Measurements from ENCODE around the gene SLC26A9. TPM values are rescaled to one million over a fixed set of nuclear protein-coding genes. Genes with fewer than 3 reads are reported as not detected.
"Not testable (repeated sequence)": the region's sequence is repeated elsewhere in the genome, so short reads cannot be mapped to it uniquely, and the experiment has no call there.

Gene SLC26A9
- total RNA-seq, 1 donor from 2014 or later = not detected

DNA sequence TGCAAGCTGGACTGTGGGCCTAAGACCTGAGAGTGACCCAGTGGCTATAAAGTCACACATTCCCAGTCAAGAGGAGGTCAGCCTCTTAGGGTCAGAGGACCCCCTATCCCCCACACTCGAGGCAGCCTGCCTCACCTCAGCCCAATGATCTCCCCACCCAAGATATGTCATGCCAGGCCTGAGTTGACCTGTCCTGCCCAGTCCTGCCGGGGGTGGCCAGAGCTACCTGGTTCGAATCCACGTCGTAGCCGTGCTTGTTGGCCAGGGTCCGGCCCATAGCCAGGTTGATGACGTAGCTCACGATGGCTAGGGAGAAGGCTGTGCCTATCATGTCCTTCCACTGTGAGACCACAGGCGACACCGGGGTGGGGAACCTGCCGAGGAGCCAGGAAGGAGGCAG is 15.6 kb downstream of the SLC26A9 start:
- DNase-seq (ENCODE audit: low read depth) = no peak

DNA sequence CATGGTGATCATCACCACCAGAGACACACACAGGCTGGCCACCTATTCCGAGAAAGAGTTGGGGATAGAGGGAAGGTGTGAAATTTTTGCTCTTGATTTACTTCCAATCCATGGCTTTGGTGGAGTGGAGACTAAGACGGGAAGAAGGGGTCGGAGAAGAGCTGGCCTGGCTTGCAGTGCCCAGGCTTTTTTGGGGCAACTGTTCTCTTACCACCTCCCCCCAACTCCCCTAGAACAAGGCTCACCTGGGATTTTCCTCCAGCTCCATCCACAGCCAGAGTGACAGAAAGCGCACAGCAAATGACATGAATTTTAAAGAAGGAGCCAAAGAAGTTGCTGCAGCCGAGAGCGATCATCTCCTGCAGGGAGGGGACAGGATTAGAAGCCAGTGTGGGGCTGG is 16.0 kb downstream of the SLC26A9 start:
- DNase-seq (ENCODE audit: low read depth) = no peak

DNA sequence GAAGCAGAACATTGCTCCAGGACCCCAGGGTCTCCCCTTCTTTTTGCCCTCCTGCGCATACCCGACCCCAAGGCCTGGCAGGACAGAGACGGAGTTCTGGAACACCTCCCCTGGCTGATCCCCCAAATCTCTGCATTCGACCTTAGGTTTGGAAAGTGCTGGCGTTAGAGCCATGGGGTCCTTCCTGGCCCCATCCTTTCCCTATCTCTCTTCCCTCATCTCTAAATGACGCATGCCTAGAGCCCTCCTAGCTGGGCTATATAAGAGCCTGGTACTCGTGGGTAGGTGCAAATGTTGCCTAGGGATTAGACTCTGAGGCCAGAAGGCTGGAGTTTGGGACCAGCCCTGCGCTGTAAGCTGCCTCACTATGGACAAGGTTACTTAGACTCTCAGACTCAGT is 16.6 kb downstream of the SLC26A9 start:
- DNase-seq (ENCODE audit: low read depth) = no peak

DNA sequence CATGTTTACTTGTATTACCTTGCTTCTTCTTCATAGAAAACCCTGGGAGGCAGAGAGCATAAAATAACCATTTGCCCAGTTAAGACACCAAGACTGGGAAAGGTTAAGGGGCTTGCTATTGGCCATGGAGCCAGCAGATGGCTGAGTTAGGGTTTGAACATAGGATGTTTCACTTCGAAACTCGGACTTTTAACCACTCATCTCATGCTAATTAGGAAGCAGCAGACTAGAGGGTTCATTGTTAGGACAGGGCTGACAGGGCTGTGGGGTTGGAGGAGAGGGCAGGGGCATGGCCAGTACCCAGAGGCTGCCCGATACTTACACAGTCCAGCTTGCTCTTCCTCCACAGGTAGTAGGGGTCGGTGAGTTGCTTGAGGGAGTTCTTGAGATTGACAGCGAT is 17.0 kb downstream of the SLC26A9 start:
- DNase-seq (ENCODE audit: low read depth) = no peak

DNA sequence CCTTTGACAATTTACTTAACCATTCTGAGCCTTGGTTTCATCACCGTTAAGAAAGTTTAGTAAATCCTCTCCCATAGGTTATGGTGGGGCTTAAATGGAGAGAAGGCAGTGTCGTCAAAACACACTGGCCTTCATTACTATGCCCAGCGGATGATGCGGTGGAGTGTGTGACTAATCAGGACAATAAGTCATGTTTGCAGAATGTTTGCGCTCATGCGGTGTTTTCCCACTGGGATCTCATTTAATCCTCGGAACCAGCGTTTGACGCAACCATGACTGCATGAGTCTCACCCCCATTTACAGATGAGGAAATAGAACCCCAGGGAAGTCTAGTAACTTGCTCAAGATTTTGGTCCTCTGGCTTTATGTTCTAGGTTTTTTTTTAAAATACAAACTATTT is 17.5 kb downstream of the SLC26A9 start:
- peak; percentile 67 for DNase-seq (ENCODE audit: low read depth)

DNA sequence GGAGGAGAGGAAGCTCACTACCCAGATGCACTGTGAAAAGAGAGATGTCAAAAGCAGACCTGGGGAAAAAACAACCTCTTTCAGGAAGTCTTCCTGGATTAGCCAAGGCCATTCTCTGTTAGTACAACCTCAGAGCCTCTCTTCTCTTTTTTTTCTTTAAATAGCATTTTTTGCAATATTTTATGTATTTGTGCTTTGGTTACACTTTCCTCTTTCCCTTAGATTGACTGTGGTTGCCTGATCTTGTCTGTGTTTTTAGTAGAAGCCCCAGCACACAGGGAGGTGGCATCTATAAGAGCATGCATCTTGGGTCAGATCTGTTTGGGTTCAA is 18.8 kb downstream of the SLC26A9 start:
- DNase-seq (ENCODE audit: low read depth) = no peak

DNA sequence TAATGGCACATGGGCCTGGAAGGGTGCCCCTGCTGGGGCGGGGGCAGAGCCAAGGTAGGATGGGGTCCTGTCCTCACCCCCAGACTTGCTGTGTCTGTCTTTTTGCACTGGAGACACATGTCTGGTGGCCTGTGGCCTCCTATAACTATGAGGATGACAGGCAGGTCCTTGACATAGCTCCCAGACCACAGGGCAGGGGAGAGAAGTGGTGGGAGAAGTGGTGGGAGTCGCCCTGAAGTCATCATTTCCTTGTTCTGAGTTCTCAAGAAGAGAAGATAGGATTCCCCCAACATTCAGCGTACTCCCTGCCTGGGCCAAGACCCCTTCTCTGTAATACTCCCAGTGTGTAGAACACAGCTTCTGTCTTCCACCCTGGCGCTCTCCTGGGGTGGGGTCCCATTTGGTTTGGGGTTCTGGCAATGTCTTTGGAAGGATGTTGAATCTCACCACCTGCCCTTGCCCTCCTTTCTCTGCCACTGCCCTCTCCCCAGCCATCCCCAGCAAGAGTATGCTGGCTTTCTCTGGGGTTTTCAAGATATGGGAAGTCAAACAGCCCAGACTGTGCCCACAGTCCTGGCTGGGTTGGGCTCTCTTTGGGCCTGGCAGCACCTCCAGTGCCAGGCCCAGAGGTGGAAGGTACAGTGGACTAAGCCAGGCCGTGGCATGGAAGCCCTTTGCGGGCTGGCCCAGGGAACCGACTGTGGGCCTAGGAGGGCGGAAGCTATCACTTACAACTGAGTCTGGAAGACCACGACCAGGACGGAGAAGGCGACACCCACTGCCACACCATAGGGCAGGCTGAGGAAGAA is 19.4 kb downstream of the SLC26A9 start:
- no peak for DNase-seq (ENCODE audit: low read depth)

DNA sequence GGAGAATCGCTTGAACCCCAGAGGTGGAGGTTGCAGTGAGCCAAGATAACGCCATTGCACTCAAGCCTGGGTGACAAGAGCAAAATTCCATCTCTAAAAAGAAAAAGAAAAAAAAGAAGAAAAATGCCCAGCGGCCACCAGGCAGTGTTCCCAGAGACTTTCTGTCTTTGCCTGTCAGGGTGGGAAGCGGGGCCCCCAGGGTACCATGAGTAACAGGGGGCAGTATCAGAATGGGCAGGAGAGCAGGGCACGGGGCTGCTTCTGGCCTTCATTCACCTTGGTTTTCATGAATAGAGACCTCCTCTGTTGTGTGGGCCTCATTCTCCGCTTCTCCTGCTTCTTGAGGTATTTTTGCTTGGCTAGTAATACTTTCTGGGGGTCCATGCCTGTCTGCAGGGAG is 20.4 kb downstream of the SLC26A9 start:
- DNase-seq (ENCODE audit: low read depth) = no peak

DNA sequence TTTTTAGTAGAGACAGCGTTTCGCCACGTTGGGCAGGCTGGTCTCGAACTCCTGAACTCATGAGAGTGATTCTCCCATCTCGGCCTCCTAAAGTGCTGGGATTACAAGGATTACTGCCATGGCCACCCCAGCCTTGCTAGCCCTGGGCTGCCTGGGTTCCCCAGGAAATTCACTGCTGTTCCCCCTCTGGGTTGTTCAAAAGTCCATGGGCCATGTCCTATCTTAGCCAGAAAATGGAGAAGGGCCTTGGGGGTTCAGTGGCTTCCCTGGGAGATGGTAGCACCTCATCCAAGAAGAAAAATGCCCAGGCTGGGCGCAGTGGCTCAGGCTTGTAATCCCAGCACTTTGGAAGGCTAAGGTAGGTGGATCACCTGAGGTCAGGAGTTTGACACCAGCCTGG is 20.9 kb downstream of the SLC26A9 start:
- no peak for DNase-seq (ENCODE audit: low read depth)

DNA sequence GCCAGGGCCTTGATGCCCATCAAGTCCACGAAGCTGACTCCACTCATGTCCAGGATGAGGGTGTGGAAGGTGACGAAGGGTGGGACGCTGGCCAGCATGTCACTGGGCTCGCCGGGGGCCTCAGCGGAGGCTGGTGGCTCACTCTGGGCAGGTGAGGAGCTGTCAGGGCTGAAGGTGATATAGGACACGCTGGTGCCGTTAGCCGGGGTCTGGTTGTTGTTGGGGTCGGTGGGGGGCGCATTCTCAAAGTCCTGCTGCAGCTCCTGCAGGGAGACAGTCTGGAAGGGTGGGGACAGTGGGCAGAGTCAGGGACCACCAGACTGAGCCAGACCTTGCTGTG is 21.7 kb downstream of the SLC26A9 start:
- DNase-seq (ENCODE audit: low read depth) = no peak

DNA sequence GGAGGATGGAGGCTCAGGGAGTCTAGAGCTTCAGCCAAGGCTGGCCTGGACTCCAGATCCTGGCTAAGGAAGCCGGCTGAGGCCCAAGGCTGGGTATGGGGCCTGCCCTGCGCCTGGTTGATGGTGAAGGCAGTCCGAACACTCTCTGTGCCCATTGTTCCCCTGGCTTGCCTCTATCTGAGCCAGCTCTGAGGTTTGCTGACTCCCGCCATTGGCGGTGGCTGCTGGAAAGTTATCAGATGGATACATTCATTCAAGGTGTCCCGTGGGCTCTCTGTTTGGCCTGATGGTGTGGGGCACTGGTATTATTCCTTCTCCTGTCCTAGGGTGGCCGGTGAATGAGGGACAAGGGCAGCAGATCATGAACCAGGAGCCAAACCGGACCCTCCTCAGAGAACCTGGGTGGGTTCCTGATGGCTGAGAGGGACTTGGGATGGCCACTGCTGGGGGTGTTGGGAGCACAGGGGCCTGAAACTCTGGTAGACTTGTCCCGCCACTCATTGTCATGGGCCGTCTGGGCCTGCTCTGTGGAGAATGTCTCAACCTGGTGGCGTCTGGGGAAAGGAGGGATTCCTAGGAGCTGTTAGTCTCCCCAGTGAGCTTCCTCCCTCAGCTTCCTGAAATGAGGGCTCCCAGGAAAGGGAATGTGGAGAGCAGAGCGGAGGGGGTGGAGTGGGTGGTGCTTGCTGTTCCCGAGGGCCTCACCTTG is 22.2 kb downstream of the SLC26A9 start:
- no peak for DNase-seq (ENCODE audit: low read depth)

DNA sequence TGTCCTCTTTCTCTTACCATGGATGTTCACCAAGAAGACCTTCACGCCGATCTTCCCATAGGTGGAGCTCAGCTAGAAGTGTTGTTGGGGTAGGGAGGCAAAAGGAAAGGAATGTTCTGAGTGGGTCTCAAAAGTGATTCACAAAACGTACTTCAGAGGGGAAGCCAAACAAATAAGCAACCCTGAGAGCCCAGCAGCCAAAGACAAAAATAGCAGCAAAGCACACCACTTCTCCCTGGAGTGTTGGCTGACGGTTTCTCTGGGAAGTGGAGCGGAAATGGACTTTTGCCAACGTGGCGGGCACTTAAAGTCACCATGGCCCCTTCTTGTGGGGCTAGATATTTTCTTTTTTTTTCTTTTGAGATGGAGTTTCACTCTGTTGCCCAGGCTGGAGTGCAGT is 23.1 kb downstream of the SLC26A9 start:
- peak; percentile 76 for DNase-seq (ENCODE audit: low read depth)

DNA sequence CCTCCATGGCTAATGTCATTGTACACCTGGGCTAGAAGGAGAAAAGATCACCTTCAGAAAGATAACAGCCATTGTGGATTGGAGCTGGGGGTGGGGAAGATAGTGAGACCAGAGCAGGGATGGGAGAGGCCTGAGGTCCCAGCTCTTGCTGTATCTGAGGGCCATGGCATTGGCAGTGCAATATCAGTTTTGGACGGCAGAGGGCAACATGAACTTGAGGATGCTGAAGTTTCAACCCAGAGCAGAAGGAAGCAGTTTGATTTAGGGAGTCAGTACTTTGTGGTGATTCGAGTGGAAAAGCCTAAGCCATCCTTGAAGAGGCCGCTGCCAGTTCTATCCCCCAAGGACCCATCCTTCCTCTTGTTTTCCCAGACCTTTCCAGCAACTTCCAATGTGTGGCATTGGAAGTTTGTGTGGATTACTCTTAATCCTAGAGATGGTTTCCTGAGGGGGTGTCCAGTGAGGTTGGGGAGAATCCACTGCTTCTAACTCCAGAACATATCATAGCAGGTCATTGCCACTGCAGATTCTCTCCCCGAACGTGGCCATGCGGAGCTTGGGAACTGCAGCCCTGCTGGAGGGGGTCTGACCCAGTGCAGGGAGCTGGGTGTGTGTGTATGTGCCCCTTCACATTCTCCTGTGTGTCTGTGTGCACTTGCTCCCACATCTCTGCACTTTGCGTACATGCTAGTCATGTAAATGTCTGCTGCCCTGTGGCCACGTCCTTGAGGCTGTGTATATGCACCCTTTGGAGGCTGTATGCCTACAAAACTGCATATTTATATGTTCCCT is 24.1 kb downstream of the SLC26A9 start:
- peak; percentile 87 for DNase-seq (ENCODE audit: low read depth)

DNA sequence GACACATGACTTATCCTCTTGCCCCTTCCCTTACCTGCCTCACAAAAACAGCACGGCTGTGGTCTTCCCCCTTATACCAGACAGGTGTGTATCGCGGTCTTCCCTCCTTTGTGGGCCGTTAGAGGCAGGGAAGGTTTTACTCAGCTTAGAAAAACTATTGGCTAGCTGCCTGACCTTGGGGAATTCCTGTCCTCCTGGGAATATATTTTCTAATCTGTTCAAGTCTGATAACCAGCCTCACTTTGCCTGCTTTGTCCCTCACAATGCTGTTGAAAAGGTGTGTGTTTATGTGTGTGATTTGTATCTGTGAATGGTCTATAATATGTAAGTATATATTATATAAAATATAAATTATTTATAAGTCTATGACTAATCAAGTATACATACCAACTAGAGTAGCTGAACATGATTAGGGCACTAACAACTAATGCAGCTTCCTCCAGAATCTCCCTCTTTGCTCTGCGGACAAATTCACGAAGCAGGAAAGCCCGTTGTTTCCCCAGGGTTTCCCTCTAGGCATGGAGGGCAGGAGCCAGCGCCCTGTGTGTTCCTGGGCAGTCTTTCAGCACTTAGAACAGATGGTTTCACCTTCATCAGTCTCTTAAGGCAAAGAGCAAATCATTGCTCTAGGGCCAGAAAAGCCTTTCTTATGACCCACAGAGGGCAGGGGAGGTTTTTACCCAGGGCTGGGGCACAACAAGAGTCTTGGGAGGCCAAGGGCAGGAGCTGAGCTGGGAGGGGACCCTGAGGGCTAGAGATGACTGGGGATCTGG is 25.6 kb downstream of the SLC26A9 start:
- DNase-seq (ENCODE audit: low read depth) = no peak

DNA sequence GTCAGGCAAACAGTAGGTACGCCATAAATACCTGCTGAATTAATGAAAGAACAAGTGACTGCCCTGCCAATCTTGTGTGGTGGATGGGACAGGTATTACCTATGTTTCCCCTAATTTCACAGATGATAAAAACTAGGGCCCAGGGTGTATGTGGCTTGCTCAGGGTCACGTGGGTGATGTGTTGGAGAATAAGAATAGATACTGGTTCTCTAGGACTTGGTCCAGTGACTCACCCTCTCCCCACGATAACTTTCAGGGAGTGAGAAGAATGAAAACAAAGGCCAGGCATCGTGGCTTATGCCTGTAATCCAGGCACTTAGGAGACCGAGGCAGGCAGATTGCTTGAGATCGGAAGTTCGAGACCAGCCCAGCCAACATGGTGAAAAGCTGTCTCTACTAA is 26.7 kb downstream of the SLC26A9 start:
- DNase-seq (ENCODE audit: low read depth) = peak; percentile 86

DNA sequence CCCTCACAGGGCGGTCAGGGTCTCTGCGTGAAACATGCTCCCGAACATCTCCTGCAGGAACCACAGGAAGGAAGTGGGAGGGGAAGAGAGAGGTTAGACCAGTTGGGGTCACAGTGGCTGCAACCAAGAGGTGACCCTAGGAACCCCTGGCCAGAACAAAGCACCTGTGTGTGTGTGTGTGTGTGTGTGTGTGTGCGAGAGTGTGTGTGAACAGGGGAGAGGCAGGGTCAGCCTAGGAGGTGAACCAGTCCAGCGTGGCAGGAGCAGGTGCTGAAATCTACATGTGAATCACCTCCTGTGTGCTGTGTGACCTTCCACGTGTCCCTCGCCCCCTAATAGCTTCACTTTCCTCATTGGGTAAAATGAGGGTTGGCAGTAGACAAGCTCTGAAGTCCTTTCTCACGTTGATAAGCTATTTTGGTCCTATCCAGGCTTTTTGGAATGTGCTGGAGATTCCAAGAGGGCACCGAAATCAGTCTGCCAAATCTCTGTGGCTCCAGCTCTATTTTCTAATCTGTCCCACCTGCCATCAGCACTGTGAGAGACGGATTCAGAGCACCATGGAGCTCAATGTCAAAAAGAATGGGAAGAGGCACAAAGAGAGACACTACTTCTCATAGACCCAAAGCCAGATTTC is 27.8 kb downstream of the SLC26A9 start:
- DNase-seq (ENCODE audit: low read depth) = peak; percentile 94

DNA sequence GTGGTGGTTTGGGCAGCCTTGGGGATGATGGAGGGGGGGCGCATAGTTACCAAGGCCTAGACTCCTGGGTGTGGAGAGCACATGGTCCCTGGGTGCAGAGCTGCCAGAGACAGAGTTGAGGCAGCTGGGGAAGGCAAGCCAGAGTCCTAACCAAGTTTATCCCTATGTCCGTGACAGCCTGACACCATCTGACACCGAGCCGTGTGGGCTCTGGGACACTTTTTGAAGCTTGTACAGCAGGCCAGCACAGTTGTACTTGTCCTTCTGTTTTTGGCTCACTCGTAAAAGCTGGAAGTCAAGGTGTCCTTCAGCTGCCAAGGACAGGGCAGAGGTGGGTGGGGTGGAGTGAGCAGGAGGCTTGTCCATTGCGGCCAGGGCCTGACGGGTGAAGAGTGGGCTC is 28.5 kb downstream of the SLC26A9 start:
- peak; percentile 60 for DNase-seq (ENCODE audit: low read depth)

DNA sequence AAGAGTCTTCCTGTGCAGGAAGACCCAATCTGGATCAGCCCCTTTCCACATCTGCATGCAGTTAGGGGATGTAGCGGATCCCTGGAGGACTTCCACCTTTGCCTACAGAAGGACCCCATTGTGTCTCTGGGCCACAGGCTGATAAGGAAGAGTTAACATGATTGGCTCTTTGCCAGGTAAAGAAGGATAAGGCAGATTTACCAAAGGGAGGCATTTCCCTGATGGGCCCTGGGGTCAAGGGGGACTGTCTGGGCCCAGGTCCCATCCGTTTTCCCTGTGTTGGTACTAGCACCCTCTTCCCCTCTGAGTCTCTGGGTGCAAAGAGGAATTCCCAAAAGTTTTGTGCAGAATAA is 29.1 kb downstream of the SLC26A9 start:
- no peak for DNase-seq (ENCODE audit: low read depth)

DNA sequence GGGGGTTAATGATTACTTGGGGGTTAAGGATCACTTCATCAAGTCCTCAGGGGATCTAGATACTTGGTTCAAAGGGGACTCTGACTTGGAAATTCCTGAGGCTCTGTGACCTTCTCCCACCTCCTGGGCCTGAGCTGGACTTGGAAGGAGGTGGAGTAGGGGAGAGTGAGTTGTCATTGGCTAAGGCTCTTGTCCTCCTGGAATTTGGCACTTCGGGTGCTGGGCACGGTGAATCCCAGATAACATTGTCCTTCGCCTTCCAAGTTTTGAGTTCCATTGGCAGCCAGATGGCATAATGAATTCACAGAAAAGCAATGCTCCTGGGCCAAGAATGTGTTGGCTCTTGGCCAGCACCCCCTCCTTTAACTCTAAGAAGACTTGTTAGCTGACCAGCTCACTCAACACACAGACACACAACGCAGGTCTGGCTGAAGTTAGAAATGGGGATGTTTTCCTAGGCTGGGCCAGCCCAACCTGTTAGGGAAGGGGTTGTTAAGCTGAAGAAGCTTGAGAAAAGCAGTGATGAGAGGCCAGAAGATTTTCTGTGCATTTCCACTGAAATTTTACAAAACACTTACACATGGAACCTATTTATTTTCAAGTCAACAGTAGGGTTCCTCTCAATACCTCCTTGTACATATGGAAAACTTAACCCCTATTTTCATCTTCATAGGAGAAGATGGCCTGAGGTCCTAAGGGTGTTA is 29.7 kb downstream of the SLC26A9 start:
- peak; percentile 55 for DNase-seq (ENCODE audit: low read depth)

DNA sequence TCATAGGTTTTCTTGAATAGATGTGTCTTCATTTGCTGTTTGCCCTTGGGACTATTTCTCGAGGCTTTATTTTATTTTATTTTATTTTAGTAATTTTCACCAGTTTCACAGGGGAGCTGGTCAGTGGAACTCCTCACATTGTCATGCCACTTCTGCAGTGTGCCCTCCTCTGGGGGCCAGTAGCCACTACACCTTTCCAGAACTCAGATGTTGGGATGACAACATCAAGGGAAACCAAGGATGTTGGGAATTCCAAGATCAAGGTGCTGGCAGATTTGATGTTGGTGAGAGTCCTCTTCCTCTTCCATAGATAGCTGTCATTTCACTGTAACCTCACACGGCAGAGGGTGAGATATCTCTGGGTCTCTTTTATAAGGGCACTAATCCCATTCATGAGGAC is 35.5 kb downstream of the SLC26A9 start:
- DNase-seq (ENCODE audit: low read depth) = peak; percentile 49

DNA sequence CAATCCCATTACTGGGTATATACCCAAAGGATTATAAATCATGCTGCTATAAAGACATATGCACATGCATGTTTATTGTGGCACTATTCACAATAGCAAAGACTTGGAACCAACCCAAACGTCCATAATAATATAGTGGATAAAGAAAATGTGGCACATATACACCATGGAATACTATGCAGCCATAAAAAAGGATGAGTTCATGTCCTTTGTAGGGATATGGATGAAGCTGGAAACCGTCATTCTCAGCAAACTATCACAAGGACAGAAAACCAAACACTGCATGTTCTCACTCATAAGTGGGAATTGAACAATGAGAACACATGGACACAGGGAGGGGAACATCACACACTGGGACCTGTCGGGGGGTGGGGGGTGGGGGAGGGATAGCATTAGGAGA is 38.2 kb downstream of the SLC26A9 start:
- not testable (repeated sequence) for DNase-seq (ENCODE audit: low read depth)
